H7 (cell line): ENCODE results near the gene DSE. TPM values are rescaled to one million over a fixed set of nuclear protein-coding genes. Genes with fewer than 3 reads are reported as not detected.

Experiments used
- DNase-seq: peaks from one replicate; pipeline ENCODE4 v3.0.0; 2012
- H3K27me3 ChIP-seq: 2 replicates; pipeline ENCODE4 v1.6.0; 2011; ENCODE audit warnings: mild to moderate bottlenecking, low read length; ENCODE audit not compliant: control insufficient read depth, insufficient read depth
- H3K36me3 ChIP-seq: replicated peaks from 2 replicates; pipeline ENCODE4 v1.5.1; 2011; ENCODE audit warnings: low read length; ENCODE audit not compliant: control insufficient read depth, insufficient read depth
- H3K4me3 ChIP-seq: 2 replicates; pipeline ENCODE4 v1.5.1; 2011; ENCODE audit warnings: low read depth, mild to moderate bottlenecking, control low read depth, low read length, moderate library complexity; ENCODE audit not compliant: insufficient read depth
- total RNA-seq: library from RNA; depleted of rRNA; stranded (reverse); fragments of >200 nt; shearing (Covaris generic); gene quantifications from 2 replicates; pipeline ENCODE4 v1.2.3, GENCODE V29; 2014

The DSE gene
- total RNA-seq, 1 experiment from 2014 or later = 39.5 TPM

GRCh38 chr6:116429111-116429510 lies 58.4 kb downstream of the DSE start:
- H3K36me3 ChIP-seq = 0 out of 2 replicates have a peak, but pooled peaks cover 1% of the 10 kb centered on the region
- no peak overlapping the region for H3K4me3 ChIP-seq
- H3K27me3 ChIP-seq = no peaks in the 10 kb centered on the region
- DNase-seq = no peak

GRCh38 chr6:116430860-116431259 lies 60.1 kb downstream of the DSE start:
- Histone ChIP-seq H3K27me3 (no peaks in the 10 kb centered on the region), H3K4me3 (no peak overlapping the region), H3K36me3 (0 out of 2 replicates have a peak, but pooled peaks cover 1% of the 10 kb centered on the region)
- DNase-seq = no peak

- peak; percentile 32 for DNase-seq
- H3K27me3 ChIP-seq = no peaks in the 10 kb centered on the region
- no peaks in the 10 kb centered on the region for H3K36me3 ChIP-seq
- H3K4me3 ChIP-seq = no peak overlapping the region
Observed at GRCh38 chr6:116431964-116432595, 61.3 kb downstream of the DSE start.

GRCh38 chr6:116433206-116433712 lies 62.5 kb downstream of the DSE start:
- DNase-seq = no peak

GRCh38 chr6:116434056-116434725 lies 63.4 kb downstream of the DSE start:
- no peak for DNase-seq
- Histone ChIP-seq H3K4me3 (no peak overlapping the region), H3K36me3 (no peaks in the 10 kb centered on the region), H3K27me3 (no peaks in the 10 kb centered on the region)

More at GRCh38 chr6:116433206-116433712, 62.5 kb downstream of the DSE start:
- Histone ChIP-seq H3K4me3 (no peak overlapping the region), H3K27me3 (no peaks in the 10 kb centered on the region), H3K36me3 (no peaks in the 10 kb centered on the region)

GRCh38 chr6:116436586-116436985 lies 65.8 kb downstream of the DSE start:
- no peak overlapping the region for H3K4me3 ChIP-seq
- no peak for DNase-seq
- no peaks in the 10 kb centered on the region for H3K27me3 ChIP-seq
- H3K36me3 ChIP-seq = no peaks in the 10 kb centered on the region

GRCh38 chr6:116437656-116438055 lies 66.9 kb downstream of the DSE start:
- H3K27me3 ChIP-seq = no peaks in the 10 kb centered on the region
- H3K4me3 ChIP-seq = no peak overlapping the region
- H3K36me3 ChIP-seq = no peaks in the 10 kb centered on the region
- no peak for DNase-seq

- Histone ChIP-seq H3K27me3 (no peaks in the 10 kb centered on the region), H3K4me3 (no peak overlapping the region), H3K36me3 (no peaks in the 10 kb centered on the region)
- DNase-seq = no peak
Observed at GRCh38 chr6:116438590-116439448, 68.1 kb downstream of the DSE start.

- no peaks in the 10 kb centered on the region for H3K36me3 ChIP-seq
- H3K27me3 ChIP-seq = no peaks in the 10 kb centered on the region
- no peak overlapping the region for H3K4me3 ChIP-seq
- DNase-seq = no peak
Observed at GRCh38 chr6:116439522-116440051, 68.8 kb downstream of the DSE start.

- no peak for DNase-seq
- Histone ChIP-seq H3K27me3 (no peaks in the 10 kb centered on the region), H3K4me3 (no peak overlapping the region), H3K36me3 (no peaks in the 10 kb centered on the region)
Observed at GRCh38 chr6:116443105-116443504, 72.4 kb downstream of the DSE start.

GRCh38 chr6:116444092-116444491 lies 73.3 kb downstream of the DSE start:
- DNase-seq = no peak
- Histone ChIP-seq H3K27me3 (no peaks in the 10 kb centered on the region), H3K4me3 (no peak overlapping the region), H3K36me3 (no peaks in the 10 kb centered on the region)

GRCh38 chr6:116444575-116444974 lies 73.8 kb downstream of the DSE start:
- H3K27me3 ChIP-seq = no peaks in the 10 kb centered on the region

GRCh38 chr6:116445102-116445501 lies 74.4 kb downstream of the DSE start:
- Histone ChIP-seq H3K4me3 (no peak overlapping the region), H3K27me3 (no peaks in the 10 kb centered on the region), H3K36me3 (no peaks in the 10 kb centered on the region)
- DNase-seq = no peak

More at GRCh38 chr6:116444575-116444974, 73.8 kb downstream of the DSE start:
- H3K36me3 ChIP-seq = no peaks in the 10 kb centered on the region
- no peak overlapping the region for H3K4me3 ChIP-seq
- no peak for DNase-seq

- Histone ChIP-seq H3K27me3 (no peaks in the 10 kb centered on the region), H3K36me3 (no peaks in the 10 kb centered on the region), H3K4me3 (no peak overlapping the region)
- DNase-seq = no peak
Observed at GRCh38 chr6:116446399-116446798, 75.7 kb downstream of the DSE start.
